Transverse colon (tissue), 4 donors: Measurements from ENCODE around the gene DNAH7. TPM values are rescaled to one million over a fixed set of nuclear protein-coding genes. Genes with fewer than 3 reads are reported as not detected.

Experiments used
- DNase-seq: peaks from one replicate; pipeline ENCODE4 v3.0.0-alpha.2; 2019
- H3K27ac ChIP-seq, 4 donors: fragments of 200-600 bp; sonication (generic); 2 replicates each; pipeline ENCODE4 v1.5.1; 2016 to 2018; ENCODE audit warnings: inconsistent platforms in 4 of 4
- H3K27me3 ChIP-seq: fragments of 200-600 bp; sonication (generic); 2 replicates; pipeline ENCODE4 v1.5.1; 2017; ENCODE audit warnings: inconsistent platforms
- H3K36me3 ChIP-seq, 4 donors: fragments of 200-600 bp; sonication (generic); 2 replicates each; pipeline ENCODE4 v1.5.1; 2017 to 2019; ENCODE audit warnings: inconsistent platforms in 4 of 4
- H3K4me1 ChIP-seq, 4 donors: fragments of 200-600 bp; sonication (generic); 2 replicates each; pipeline ENCODE4 v1.5.1; 2017 to 2020; ENCODE audit warnings: inconsistent platforms in 4 of 4
- H3K4me3 ChIP-seq, 4 donors: fragments of 200-600 bp; sonication (generic); 1 replicate in 1 of 4; 2 replicates in 3 of 4; pipeline versions ENCODE4 v1.5.1 to v1.6.1; 2017 to 2019; ENCODE audit warnings: inconsistent platforms in 4 of 4
- H3K9me3 ChIP-seq, 2 donors: fragments of 200-600 bp; sonication (generic); 2 replicates each; pipeline ENCODE4 v1.5.1; 2017 to 2019; ENCODE audit warnings: inconsistent platforms in 2 of 2
- CTCF ChIP-seq, 5 experiments: fragments of 200-600 bp in 3 of 5; fragments of 450-650 bp in 2 of 5; sonication (generic) in 3 of 5; IDR thresholded peaks; 1 replicate in 2 of 5; 2 replicates in 3 of 5; pipeline ENCODE4 v1.5.1; 2016 to 2017; ENCODE audit warnings: antibody characterized with exemption in 5 of 5, inconsistent platforms in 3 of 5, mild to moderate bottlenecking in 2 of 5, moderate library complexity in 1 of 5
- EP300 ChIP-seq: sonication (generic); formaldehyde crosslinking; IDR thresholded peaks from one replicate; pipeline ENCODE4 v1.6.1; 2017; ENCODE audit warnings: antibody characterized with exemption, low read depth
- POLR2A ChIP-seq: fragments of 450-650 bp; IDR thresholded peaks from one replicate; pipeline ENCODE4 v1.6.1; 2016; ENCODE audit warnings: antibody characterized with exemption, mild to moderate bottlenecking, moderate library complexity
- POLR2AphosphoS5 ChIP-seq, 3 donors: sonication (generic); formaldehyde crosslinking; IDR thresholded peaks; one replicate each; pipeline ENCODE4 v1.6.1; 2016; ENCODE audit warnings: antibody characterized with exemption in 3 of 3
- WGBS, 2 donors: methylation state at CpG; one replicate each; pipeline ENCODE4 v1.1.5; 2018; ENCODE audit warnings: low coverage in 1 of 2; 5-methylcytosine and 5-hydroxymethylcytosine counted together
- in situ Hi-C, 4 donors: fragments of 200-750 bp; cut with MboI; loops; one replicate each; pipeline versions ENCODE4 v1.15.0 to v1.15.1; 2017; ENCODE audit warnings: low sequenced_read_pairs in 3 of 4, low pct_ligation_motif_present in 1 of 4, low pct_unique_long_range_greater_than_20kb in 1 of 4
- intact Hi-C: fragments of 100-400 bp; cut with DNase I; formaldehyde crosslinking; loops from one replicate; pipeline ENCODE4 v1.15.1; 2023; ENCODE audit warnings: low total_unique reads
- total RNA-seq, 4 donors: library from RNA; depleted of rRNA; stranded (reverse); fragments of >200 nt; gene quantifications; one replicate each; pipeline ENCODE4 v1.1.0, GENCODE V29; 2016

The DNAH7 gene
- total RNA-seq, 4 donors from 2014 or later: 1.8 to 56.9 (median 8.1) TPM

- TF ChIP-seq POLR2A (no peak), EP300 (no peak), POLR2AphosphoS5 (IDR thresholded peaks at IDR 0.05) (no peak)
- H3K27ac ChIP-seq: no peak overlapping the region
- H3K36me3 ChIP-seq: peaks cover 0 to 4% (median 0%) of the 10 kb centered on the region in 4 donors
Measured at GRCh38 chr2:195711478-195711877, 357.2 kb downstream of the DNAH7 start.

GRCh38 chr2:195709901-195710806 lies 358.5 kb downstream of the DNAH7 start:
- no peak overlapping the region for H3K4me3 ChIP-seq
- TF ChIP-seq EP300 (no peak), POLR2A (no peak), CTCF (IDR thresholded peaks at IDR 0.05) (no peak), POLR2AphosphoS5 (IDR thresholded peaks at IDR 0.05) (no peak)
- in situ Hi-C loops (no loop called here), intact Hi-C loops (no loop called here)
- 78 to 79% methylated on average over 2 of the region's 2 CpGs for WGBS, 2 donors
- no peak overlapping the region for H3K27ac ChIP-seq
- no peaks in the 10 kb centered on the region for H3K27me3 ChIP-seq
- peaks cover 0 to 4% (median 0%) of the 10 kb centered on the region in 4 donors for H3K36me3 ChIP-seq
- no peak for DNase-seq
- H3K9me3 ChIP-seq: no peaks in the 10 kb centered on the region
- no peaks in the 10 kb centered on the region for H3K4me1 ChIP-seq

More at GRCh38 chr2:195711478-195711877, 357.2 kb downstream of the DNAH7 start:
- Histone ChIP-seq H3K27me3 (no peaks in the 10 kb centered on the region), H3K4me3 (no peak overlapping the region), H3K4me1 (no peaks in the 10 kb centered on the region), H3K9me3 (no peaks in the 10 kb centered on the region)
- no peak for DNase-seq
- intact Hi-C loops: no loop called here
- in situ Hi-C loops: no loop called here

- TF ChIP-seq POLR2AphosphoS5 (IDR thresholded peaks at IDR 0.05): no peak
- TF ChIP-seq POLR2A: no peak
- TF ChIP-seq CTCF (IDR thresholded peaks at IDR 0.05): no peak
- TF ChIP-seq EP300: no peak
- Histone ChIP-seq H3K27me3 (no peaks in the 10 kb centered on the region), H3K4me3 (no peak overlapping the region), H3K36me3 (no peaks in the 10 kb centered on the region), H3K9me3 (no peaks in the 10 kb centered on the region), H3K27ac (no peak overlapping the region), H3K4me1 (no peaks in the 10 kb centered on the region)
- intact Hi-C loops (no loop called here), in situ Hi-C loops (no loop called here)
- 91 to 93% methylated on average over 5 of the region's 5 CpGs for WGBS, 2 donors
- DNase-seq: no peak
Measured at GRCh38 chr2:195706161-195706900, 362.3 kb downstream of the DNAH7 start.

GRCh38 chr2:195700480-195700879 lies 368.2 kb downstream of the DNAH7 start:
- TF ChIP-seq POLR2AphosphoS5 (IDR thresholded peaks at IDR 0.05) (no peak), CTCF (IDR thresholded peaks at IDR 0.05) (no peak), EP300 (no peak), POLR2A (no peak)

More at GRCh38 chr2:195700480-195700879, 368.2 kb downstream of the DNAH7 start:
- H3K36me3 ChIP-seq: no peaks in the 10 kb centered on the region
- no peak for DNase-seq
- H3K9me3 ChIP-seq: peaks cover 9 to 13% of the 10 kb centered on the region in 2 donors
- WGBS, 2 donors: 88 to 96% methylated on average over 2 of the region's 3 CpGs
- no peaks in the 10 kb centered on the region for H3K27me3 ChIP-seq
- in situ Hi-C loops: no loop called here
- H3K27ac ChIP-seq: no peak overlapping the region
- no peaks in the 10 kb centered on the region for H3K4me1 ChIP-seq
- intact Hi-C loops: no loop called here
- H3K4me3 ChIP-seq: no peak overlapping the region
